Limb (tissue), 2 donors: Measurements from ENCODE around the gene NXPH1.
A peak's percentile ranks its signal among the peaks of the same experiment; 100 is the strongest.
"Not testable (repeated sequence)": the region's sequence is repeated elsewhere in the genome, so short reads cannot be mapped to it uniquely, and the experiment has no call there.

ENCODE experiments used
- DNase-seq, 2 donors: peaks; one replicate each; pipeline ENCODE4 v3.0.0-alpha.2; 2016; ENCODE audit errors: extremely low spot score in 2 of 2

Gene NXPH1

DNA sequence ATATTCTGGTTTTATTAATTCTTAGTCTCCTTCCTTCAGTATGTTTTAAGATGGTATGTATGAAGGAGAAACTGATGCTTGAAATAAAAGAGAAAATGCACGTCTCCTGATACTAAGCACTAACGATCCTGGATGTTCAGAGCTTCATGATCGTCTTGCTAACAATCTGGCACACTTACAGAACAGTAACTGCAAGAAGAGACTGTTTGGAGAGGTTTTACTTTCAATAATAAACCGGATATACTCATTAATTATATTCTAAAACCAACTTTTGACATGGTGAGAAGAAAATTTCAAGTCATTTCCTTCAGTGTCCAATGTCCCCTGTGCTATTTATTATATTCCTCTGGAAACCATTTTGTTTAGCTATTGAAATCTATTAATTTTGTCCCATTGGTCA is 251.0 kb downstream of the NXPH1 start:
- DNase-seq: no peak

DNA sequence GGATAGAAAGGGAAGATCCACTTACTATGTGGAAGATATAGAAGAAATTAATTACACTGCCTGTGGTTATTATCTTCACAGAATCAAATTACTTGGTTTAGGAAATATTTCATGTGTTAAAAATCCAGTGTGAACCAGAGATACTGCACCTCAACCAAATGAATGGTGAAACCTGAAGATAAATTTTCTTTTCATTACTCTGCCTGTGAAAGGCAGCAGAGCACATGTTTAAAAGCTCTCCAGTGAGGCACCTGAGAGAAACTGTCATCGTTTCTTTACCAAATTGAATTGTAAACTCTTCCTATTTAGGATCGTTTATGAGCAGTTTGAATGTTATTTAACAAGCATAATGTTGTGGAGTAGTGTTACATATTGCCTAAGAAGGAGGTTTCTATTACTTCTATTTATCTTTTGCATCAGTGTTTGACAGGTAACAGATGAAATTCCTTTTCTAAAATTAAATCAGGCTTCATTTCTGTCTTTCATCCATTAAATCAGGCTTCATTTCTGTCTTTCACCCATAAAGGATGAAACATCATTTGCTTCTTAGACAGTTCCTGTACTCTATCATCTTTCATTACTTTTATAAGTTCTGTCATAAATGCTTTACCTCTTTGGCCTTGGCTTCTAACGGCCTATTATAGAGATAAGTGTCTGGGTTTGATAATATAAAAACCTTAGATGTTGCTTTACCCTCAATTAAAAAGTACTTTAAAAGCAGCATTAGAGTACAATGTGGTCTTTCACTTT is 266.6 kb downstream of the NXPH1 start:
- no peak for DNase-seq

GRCh38 chr7:8702807-8703206 is 269.4 kb downstream of the NXPH1 start:
- no peak for DNase-seq

DNA sequence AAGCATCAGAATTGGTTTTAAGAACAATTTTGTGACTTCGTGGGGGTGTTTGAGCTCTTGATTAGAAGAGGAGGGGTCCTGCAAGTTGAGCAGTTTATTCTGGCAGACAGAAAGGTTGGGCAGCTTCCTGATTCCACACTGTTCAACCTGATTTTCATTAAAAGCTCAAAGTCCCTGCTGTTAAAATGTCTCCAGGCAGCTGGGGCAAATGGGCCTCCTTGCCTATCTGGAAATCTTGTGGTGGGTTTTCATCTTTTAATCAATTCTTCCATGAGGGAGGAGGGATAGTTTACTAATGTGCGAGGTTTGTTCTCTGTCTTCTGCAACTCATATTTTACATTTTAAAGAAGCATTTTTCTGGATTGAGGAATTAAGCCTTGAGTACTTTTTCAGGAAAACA is 276.7 kb downstream of the NXPH1 start:
- no peak for DNase-seq

DNA sequence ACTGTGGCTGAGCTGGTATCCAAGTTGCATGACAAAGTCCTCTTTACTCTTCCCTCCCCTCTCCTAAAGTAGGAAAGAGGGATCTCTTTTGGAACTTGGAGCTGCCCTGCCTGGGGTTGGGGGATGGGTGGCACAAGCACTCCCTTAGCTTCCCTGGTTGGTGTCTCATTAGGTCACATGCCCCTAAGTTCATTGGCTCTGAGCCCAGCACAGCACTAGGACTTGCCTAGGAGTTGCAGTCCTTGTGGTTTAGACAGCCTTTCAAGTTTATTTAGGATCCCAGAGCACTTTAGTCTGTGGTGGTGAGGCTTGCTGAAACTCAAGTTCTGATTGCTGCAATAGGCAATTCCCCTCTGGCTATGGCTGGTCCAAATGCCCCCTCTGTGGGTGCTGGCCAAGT is 281.4 kb downstream of the NXPH1 start:
- no peak for DNase-seq

DNA sequence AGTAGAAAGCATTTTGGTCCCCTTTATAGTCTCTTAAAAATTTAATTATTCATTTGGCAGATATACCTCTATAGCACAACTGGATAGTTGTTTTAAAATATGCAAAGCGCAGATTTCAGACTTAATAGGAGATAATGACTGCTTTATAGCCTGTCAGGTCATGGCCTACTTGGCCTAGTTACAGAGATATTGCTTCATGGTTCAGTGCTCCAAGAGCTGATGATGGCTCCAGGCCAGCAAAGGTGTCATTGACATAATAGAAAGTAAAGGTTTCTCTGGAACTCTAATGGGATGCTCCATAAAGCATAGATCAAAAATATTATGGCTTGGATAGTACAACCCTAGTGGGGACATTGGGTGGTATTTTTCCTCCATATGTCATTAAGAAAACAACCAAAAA is 285.7 kb downstream of the NXPH1 start:
- no peak for DNase-seq

DNA sequence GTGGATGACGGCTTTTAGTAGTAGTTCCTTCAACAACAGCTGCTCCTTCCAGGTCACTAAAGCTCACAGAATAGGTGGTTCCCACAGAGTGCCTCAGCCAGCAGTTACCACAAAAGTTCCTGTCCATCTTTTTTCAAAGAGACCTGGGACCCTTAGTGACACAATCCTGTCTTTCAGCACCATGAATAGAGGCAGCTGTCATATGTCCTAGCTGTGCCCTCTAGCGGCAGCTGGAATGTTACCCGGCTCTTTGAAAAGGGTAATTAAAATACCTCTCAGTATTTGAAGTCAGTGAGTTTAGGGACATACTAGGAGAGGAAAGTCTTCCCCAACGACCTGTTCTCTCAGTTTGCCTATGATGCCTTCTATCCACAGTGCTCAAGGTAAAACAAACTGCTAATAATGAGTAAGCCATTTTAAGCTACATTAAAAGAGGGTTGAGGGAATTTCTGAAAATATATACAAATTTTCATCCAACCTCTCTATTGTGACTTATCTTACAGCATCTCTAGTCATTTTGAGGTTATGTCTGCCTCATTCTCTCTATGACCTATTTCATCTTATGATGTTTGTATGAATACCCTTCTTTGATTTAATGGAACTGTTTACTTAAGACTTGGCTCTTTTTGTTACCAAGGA is 290.8 kb downstream of the NXPH1 start:
- DNase-seq: peak; percentile 35 to 45

DNA sequence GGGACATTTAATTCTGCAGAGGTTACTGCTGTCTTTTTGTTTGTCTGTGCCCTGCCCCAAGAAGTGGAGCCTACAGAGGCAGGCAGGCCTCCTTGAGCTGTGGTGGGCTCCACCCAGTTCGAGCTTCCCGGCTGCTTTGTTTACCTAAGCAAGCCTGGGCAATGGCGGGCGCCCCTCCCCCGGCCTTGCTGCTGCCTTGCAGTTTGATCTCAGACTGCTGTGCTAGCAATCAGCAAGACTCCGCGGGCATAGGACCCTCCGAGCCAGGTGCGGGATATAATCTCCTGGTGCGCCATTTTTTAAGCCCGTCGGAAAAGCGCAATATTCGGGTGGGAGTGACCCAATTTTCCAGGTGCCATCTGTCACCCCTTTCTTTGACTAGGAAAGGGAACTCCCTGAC is 298.3 kb downstream of the NXPH1 start:
- DNase-seq: not testable (repeated sequence)

- no peak for DNase-seq
Observed at GRCh38 chr7:8739837-8740236, 306.4 kb downstream of the NXPH1 start.

- DNase-seq: no peak
Observed at GRCh38 chr7:8742837-8743236, 309.4 kb downstream of the NXPH1 start.

DNA sequence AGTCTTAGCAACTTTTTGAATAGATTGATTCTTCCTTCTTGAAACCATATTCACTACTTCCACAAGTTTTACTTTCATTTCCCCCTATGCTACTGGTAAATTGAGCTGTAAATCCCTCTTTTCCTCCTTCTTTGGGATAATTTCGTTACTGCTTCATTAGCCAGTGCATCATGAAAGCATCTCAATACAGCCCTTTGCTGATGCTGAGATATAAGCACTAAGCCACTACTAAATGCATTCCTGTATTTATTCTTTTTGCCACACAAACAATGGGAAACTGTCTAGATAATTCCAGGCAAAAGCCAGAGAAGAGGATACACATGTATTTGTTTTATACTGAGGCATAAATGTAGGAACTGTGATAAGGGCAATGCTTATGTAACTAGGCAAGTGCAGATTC is 313.9 kb downstream of the NXPH1 start:
- no peak for DNase-seq

GRCh38 chr7:8751557-8752231 is 318.3 kb downstream of the NXPH1 start:
- DNase-seq: no peak

DNA sequence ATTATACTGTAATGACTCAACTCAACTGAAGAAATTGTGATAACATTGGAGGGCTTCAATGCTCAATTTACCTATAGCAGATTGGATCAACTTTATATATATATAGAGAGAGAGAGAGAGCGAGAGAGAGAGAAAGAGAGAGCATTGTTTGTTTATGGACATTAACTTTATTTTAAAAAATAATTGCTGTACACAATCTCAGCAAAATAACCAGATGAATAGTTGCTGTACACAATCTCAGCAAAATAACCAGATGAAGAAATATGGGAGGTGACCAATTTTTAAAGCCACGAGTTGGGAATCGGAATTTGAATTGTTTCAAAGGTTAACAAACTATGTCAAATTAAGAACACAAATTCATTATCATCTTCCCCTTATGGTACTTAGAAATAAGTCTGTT is 319.9 kb downstream of the NXPH1 start:
- DNase-seq: no peak

- no peak for DNase-seq
Observed at GRCh38 chr7:8761731-8762130, 328.3 kb downstream of the NXPH1 start.

DNA sequence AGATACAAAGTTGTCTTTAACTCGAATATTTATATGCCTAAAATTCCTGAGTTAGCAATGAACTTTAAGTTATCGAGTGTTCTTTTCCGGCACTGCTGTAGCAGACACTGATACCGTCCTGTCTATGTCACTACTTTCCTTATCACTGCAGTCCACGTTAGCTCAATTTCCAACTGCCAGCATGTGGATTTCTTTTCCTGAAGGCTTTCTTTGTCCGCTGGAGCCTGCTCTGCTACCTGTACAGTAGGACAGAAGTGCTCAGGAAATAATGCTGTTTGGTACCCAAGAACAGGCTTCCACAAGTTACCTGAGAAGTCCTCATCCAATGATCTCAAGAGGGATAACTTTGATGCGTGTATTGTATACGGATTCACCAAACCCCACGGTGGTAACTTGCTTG is 329.4 kb downstream of the NXPH1 start:
- no peak for DNase-seq

DNA sequence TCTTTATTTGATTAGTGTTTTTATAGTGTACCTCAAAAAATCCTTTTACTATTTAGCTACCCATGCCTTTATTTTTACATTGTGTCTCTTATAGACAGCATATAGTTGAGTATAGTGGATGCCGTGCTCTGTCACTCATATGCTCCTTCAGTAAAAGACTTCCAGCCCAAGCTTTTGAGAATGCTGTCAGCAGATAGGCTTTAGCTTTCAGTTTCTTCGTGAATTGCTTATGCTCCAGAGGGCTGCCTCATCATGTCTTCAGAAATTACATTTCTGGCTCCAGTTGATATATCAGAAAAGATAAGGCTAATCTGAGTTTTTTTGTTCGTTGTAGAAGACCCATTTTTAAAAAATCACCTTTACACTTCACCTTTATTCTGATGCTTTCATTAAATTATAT is 332.0 kb downstream of the NXPH1 start:
- no peak for DNase-seq

DNA sequence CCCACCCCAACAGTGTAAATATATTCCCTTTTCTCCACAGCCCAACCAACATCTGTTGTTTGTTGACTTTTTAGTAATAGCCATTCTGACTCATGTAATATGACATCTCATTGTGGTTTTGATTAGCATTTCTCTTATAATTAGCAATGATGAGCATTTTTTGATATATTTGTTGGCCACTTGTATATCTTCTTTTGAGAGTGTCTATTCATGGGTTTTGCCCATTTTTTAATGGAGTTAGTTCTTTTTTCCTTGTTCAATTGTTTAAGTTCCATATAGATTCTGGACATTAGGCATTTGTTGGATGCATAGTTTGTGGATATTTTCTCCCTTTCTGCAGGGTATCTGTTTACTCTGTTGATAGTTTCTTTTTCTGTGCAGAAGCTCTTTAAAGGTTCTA is 340.1 kb downstream of the NXPH1 start:
- no peak for DNase-seq

- DNase-seq: no peak
Observed at GRCh38 chr7:8778459-8778858, 345.1 kb downstream of the NXPH1 start.

GRCh38 chr7:8781166-8781565 is 347.8 kb downstream of the NXPH1 start:
- DNase-seq: no peak

DNA sequence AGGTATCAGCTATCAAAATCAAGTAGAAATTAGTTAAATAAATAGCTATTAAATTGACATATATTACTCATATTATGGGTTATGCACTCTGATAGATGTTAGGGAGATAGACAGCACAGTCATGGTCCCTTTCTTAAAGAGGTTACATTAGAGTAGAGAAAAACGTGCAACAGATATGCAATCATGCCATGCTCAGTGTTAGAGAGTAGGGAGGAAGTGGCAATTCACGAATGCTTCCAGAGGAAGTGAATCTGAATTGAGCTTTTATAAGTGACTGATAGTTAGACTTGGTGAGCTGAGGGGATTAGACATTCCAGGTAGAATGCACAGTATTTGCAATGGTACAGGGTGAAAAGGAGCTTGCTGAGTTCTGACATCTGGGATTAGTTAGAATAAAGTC is 349.8 kb downstream of the NXPH1 start:
- no peak for DNase-seq

- no peak for DNase-seq
Observed at GRCh38 chr7:8785081-8785480, 351.7 kb downstream of the NXPH1 start.

GRCh38 chr7:8800986-8801385 is 367.6 kb downstream of the NXPH1 start:
- no peak for DNase-seq
